HG03066 (cell line): ENCODE results near the gene CA4.
"Not testable (repeated sequence)": the region's sequence is repeated elsewhere in the genome, so short reads cannot be mapped to it uniquely, and the experiment has no call there.

Experiments used
- ATAC-seq: cut with Tn5 transposase; IDR thresholded peaks from one replicate; pipeline ENCODE4 v1.9.1; 2021; ENCODE audit warnings: low read depth; ENCODE audit not compliant: unreplicated experiment

The CA4 gene

DNA sequence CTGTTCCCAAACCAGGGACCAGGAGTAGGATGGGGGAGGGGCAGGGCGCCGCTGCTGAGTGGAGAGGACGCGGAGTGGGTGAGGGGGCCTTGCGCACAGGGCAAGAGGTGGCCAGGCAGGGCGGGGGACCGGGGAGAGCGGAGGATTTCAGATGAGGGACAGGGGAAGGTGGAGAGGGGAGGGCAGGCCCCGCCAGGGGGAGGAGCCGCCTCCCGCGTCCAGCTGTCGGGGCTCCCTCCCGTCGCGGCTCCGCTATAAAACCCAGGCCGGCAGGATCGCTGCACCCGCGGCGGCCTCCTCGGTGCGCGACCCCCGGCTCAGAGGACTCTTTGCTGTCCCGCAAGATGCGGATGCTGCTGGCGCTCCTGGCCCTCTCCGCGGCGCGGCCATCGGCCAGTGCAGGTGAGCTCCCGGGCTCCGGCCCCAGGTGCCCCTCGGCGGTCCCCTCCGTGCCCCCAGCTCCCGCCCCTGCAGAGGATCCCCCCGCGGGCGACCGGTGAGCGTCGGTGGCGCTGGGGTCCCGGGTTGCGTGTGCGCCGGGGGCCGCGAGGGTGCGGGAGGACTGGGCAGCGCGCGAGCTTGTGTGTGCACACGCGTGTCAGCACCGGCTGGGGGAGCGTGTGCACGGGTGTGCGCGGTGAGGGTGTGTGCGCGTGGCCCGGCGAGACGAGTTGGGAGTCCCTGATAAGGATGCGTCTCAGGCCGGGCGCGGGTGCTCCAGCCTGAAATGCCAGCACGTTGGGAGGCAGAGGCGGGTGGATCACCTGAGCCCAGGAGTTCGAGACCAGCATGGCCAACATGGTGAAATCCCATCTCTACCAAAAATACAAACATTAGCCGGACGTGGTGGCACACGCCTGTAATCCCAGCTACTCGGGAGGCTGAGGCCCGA is at the start of gene CA4:
TSS of gene CA4 (plus strand) at position 283 of the 892 bp plus-strand sequence. CDS start at position 345, 62 bp downstream.
- ATAC-seq = no peak

DNA sequence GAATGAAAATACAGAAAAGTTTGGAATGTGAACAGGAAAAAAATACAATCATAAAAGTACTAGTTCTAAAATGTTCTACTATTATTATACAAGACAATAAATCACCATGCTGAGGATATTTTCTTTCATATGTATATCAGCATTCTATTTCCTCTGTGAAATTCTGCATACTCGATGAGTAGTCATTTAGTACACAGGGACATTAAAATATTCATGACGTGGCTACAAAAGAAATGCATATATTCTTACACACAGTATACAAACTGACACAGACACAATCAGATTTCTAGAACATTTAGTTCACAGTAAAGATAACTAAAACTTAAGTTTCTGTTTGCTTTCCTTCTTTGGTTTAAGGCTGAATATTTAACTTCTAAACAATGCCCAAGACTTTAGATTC is 49.2 kb upstream of the CA4 start:
- ATAC-seq = not testable (repeated sequence)

DNA sequence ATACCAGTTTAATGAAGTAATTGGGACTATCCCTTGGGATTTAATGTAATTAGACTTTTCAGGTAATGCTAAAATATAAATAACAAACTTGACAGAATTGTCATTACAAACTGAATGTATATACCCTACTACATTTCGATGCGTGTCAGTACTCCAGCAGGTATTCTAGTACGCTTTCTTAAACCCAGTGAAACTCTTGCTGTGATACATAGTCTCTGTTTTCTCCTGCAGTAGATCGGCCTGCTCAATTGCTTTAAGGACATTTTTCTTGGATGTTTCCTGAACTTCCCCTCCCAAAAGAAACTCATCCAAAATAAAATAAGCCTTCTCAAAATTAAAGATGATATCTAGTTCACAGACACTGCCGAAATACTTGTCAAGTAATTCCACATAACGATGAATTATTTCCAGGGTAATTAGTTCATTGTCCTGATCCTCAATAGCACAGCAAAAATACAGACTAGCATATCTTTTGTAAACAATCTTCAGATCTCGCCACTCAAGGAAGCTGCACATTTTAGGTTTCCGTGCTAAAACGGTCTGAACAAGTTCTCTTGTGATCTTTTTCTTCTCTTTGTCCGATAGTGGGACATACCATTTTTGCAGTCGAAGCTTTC is 47.6 kb upstream of the CA4 start:
- not testable (repeated sequence) for ATAC-seq

DNA sequence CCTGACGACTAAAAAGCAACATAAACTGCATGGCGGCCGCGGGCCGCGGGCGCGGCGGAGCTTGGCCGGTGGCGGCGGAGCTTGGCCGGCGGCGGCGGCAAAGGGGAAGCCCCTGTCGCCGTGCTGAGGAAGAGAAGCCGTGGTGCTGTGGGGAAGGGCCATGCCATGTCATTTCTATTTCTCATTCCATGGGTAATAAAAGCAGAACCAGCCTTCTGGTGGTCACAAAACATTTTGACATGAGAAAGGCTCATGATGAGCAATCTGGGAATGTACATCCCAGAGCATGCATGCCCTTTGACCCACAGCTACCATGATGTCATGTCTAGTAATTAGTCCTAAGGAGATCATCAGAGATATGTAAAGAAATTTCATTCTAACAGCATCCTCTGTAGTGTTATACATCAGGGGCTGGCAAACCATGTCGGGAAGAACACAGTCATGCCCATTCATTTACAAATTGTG is 47.1 kb upstream of the CA4 start:
- ATAC-seq = no peak

DNA sequence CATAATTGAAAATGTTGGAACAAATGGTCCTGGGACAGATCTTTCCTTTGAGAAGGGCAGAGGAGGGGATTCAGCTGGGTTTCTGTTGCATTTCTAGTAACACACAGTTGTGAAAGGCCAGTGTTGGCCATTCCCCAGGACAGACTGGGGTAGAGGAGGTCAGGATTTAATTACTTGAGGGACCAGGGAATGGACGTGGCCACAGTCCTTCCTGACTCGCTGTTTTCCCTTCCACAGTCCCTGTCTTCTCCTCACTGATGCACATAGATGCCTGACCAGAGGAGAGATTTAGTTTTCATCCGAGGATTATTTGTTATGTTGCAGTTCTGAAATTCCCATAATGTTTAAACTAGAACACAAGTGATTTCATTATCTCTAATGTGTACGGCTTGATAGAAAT is 45.8 kb upstream of the CA4 start:
- ATAC-seq = no peak

DNA sequence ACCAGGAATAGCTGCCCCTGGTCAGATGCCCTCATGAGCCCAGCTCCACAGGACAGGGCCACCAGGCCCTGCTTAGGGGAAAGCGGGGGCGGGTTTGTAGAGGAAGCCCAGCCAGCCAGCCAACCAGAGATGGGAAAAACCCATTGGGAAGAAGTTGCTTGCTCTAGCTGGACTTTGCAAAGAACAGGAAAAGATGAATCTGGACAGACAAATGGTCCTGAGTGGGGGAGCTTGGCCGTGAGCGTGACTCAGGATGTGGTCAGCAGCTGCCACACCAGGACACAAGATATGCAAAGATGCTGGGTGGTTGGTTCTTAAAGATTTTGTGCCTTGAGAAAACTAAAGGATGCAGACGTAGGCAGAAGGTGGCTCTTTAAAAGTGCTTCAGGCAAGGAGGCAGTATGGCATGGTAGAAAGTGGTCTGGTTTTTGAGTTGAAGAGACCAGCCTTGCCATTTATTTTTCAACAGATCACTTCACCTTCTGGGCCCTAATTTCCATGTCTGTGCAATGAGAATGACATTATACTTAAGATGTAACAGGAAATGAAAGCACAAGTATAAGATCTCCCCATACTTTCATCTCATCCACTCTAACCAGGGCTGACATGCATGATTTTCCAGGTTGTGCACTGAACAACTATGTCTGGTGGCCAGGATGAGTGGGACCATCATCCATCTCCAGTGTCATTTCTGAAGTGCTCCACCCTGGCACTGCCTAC is 43.3 kb upstream of the CA4 start:
- no peak for ATAC-seq

DNA sequence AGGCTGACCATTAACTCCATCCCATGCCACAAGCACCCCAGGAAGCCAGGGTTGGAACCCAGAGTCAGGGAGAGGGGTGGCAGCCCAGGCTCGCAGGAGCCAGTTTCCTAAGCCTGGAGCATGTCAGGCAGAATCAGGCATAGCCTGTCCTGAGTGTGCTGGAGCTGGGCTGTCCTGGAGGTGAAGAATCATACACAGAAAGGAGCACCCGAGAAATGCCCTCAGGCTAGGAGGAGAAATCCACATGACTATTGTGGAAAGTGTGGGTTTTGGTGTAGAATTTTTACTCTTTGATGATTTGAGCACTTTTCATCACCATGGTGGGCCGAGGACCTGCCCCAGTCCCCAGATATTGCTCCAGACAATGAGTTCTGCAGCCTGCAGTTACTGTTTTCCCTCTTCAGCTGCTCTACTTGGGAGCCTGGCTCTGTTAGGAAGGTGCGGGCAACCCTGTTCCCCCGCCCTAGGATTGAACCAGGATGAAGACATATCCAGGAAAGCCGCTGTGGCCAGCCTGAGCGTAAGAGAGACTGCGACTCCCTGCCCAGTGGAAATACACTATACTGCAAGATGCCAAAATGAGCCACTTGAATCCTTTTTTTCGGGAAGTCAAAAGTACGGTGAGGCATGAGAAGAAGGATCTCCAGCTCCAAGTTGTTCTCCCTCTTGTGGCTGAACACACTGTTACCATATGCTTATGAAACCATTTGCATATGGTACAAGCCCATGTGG is 42.1 kb upstream of the CA4 start:
- ATAC-seq = no peak

DNA sequence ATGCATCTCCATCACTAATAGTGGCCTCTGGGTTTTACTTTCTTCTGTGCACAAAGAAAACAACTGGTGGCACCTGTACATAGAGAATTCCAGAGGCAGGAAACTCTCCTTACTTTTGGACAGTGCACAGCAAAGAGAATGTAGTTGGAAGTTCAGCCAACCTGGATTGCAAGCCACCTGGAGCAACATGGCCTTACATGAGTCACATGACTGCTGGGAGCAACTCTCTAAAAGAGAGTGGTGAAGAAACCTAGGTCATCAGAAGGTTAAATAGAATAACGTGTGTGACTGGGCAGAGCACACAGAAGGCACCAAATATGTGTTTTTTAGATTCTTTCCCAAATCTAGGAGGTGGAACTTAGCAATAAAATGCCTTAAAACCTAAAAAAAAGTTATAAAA is 41.5 kb upstream of the CA4 start:
- ATAC-seq = not testable (repeated sequence)

DNA sequence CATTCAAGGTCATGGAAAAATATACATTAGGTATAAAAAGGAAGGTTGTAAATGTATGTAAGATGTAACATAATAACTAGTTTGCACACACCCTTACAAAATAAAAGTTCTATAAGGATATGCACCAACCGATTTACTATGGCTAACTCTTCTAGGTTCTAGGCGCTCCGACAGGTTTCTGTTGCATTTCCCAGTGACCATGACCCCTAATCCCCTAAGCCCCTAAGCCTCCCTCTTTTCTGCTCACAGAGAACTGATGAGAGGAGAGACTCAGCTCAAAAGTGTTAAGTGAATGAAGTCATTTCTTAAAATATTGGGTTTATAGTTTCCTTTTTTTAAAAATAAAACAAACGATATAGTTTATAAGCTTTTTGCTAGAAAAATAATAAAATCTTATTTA is 41.1 kb upstream of the CA4 start:
- no peak for ATAC-seq

DNA sequence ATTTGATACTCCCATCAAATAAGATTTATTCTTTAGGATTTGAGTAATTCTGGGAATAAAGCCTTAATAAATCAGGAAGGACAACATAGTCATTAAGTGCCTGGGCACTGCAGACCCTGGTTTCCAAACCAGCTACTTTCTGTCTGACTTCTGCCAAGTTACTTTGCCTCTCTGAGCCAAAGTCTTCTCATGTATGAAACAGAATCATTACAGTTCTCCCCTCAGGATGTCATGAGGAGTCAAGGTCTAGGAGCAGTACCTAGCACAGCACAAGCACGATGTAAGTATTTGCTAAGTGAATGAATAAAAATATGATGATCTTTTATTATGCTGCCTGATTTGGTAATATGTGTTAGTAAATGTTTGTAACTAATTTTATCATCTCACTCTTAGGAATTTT is 40.6 kb upstream of the CA4 start:
- ATAC-seq = no peak

DNA sequence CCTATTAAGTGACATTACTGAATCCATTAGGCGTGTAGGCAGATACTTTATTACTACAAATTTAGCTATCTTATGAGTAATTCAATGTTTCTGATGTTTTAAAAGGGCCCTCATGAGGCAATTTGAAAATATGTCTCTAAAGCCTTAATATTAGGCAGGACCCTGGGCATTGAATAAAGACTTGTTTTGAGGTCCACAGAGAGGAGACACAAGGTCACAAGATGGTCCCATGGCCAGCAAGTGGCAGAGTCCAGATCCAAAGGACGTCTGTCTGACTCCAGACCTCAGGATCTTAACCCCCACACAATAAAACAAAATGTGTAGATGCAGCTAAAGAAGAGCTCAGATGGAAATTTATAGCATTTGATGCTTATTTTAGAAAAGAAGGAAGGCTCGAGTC is 39.2 kb upstream of the CA4 start:
- no peak for ATAC-seq

DNA sequence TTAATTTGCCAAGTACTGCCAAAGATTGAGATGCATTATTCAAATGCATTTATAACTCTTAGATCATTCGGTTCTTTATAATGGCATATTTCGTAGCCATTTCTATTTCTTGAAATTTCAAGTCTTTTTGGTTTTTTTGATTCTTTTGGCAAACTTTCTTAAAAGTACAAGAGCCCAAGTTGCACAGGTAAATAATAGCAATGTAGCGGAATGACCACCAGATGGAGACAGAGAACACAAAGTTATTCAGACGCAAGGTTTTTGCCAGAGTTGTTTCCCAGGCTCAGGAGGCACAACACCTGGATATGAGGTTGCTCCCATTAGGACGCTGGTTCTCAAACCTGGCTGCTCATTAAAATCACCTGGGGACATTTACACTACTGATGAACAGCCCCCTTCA is 38.1 kb upstream of the CA4 start:
- ATAC-seq = not testable (repeated sequence)

DNA sequence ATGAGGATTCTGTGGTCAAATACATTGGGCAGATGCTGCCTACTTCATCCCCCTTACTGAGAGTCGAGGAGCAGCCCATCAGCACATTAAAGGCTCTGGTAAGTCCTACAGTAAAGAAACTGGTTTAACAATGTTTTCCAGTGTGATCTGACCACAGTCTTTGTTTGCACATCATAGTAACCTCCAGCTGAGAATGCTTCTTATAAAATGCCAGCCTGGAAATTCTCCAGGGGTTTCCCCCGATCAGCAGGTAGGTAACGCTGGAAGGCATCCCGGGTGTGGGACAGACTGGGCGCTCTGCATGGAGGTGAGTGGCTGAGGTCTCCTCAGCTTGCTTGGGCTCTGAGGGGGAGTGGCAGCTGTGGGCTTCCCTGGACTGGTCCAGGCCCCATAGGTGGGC is 34.4 kb upstream of the CA4 start:
- not testable (repeated sequence) for ATAC-seq

DNA sequence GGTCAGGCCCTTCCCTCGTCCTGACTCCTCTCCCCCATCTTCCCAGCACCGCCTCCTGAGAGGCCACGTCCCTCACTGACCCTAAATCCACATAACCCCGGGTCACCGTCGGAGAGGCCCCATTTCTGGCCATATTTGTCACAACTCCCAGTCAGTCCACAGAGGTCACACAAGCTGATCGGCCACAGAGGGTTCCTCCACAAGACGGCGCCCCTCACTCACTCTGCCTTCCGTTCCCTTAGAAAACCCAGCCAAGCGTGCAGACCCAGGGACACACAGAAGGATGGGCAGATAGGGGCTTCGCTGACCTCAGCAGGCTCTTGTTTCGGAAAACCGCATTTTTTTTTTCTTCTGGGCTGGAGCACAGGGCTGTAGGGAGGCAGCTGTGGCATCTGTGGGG is 33.6 kb upstream of the CA4 start:
- ATAC-seq = not testable (repeated sequence)

DNA sequence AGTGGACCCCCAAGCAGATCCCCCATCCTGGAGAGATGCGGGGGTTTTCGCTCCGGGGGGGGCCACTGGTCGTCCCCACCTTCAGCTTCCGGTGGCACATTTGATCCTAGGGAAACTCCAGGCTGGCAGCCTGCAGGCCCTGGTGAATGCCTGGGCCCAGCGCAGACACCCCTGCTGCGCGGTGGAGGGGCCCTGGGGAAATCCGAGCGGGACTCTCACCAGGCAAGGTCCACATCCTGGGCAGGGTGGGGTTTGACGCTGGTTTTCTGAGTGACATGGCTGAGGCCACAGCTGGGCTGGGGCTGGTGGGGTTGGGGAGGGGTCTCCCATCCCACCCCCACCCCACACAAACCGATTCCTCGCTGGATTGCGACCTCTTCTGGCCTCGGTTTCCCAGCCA is 30.6 kb upstream of the CA4 start:
- ATAC-seq = not testable (repeated sequence)

DNA sequence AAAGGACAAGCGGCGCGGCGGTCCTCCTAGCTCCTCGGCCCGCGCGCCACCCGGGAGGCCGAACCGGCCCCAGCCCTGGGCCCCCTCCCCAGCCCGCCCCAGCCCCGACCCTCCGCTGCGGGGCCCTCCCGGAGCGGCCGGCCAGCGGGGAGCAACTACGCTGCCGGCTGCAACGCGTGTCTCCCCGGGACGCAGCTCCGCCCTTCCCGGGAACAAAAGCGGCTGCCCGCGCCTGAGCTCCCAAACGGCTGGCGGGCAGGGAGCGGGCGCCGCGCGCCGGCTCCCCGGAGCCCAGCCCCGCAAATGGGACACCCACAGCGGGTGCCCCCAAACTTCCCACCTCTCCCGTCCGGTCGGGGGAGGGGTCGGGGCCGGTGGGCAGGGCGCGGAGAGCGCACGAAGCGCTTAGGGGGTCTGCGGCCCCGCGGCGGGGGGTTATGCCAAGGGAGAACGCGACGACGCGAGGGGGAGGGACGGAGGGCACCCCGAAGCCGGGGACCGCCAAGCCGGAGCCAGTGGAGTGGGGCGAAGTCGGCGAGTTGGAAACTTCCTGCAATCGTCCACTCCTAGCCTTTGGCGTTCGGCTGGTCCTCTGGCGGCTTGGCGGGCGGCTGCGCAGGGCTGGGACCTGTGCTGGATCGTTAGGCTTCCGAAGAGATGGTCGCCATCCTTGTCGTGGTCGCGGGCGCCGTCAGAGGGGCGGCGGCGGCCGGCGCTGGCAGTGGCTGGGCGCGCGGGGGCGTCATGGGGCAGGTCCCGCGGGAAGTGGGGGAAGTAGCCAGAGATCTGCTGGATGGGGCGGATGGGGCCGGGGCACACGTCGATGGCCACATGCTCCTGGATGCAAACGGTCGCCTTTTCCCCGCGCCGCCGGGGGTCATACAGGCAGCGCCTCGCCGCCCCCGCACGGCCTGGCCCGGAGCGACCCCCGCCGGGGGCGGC is 29.7 kb upstream of the CA4 start:
- ATAC-seq = not testable (repeated sequence)

DNA sequence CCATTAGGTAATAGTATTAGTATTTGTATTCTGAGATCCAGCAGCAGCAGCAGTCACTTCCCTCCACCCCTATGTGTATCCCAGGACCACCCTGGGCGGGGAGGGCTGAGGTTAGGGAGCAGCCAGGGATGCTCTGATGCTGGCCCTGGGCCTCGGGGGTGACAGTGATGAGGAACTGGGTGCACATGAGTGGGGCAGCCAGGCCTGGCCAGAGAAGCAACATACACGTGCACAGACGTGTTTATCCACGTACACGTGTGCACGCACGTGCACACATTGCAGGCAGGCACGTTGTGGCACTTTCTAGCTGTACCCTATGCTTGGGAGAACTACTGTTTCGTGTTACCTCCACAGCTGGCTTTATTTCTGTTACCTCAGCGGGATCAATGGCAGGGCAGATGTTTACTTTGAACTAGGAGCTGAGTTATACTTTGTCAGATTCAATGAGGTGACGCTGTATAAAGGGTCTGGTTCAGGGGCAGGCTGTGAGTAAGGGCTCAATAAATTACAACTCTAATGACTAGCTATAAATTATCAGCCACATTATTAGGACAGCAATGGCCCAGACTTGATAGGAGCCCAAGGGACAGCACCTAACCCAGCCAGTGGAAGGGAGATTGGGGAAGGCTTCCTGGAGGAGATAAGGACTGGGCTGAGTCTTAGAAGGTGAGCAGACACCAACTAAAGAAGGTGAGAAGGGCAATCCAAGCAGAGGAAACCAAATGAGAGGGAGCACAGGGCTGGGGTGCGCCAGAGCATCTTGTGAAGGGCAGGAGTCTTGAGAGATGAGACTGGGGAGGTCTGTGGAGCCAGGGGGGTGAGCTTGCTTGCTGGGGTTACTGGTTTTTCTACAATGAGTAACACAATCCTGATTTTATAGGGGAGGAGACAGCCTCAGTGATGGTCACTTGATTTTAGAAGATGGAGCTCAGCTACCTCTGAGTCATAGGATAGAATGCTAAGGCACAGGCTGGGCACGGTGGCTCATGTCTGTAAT is 22.4 kb upstream of the CA4 start:
- ATAC-seq = no peak

DNA sequence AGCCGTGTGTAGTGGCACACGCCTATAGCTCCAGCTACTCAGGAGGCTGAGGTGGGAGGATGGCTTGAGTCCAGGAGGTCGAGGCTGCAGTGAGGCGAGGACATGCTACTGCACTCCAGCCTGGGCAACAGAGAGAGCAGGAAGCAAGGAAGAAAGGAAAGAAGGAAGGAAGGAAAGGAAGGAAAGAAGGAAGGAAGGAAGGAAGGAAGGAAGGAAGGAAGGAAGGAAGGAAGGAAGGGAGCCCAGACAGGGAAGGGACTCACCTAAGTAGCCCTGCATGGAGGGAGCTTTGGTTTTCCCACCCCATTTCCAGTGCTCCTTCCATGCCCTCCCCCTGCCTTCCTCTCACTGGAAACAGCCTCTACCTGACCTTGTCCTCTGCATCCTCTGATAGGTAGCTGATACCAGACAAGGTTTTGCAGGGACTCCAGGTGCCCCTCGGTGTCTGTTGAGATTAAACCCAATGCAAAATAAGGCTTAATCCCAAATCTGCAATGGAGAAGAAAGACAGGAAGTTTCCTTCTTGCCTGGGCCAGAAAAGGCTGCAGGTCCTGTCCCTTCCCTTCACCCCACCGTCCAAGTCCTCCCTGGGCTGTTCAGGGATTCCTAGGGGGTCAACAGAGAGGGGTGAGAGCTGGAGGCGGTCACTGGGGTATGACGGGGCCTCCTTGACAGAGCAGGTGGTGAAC is 21.5 kb upstream of the CA4 start:
- ATAC-seq = no peak
